Lower lobe of right lung (tissue), 2 donors: ENCODE measurements around the gene TBX2. TPM values are rescaled to one million over a fixed set of nuclear protein-coding genes. Genes with fewer than 3 reads are reported as not detected.
"Not testable (repeated sequence)": the region's sequence is repeated elsewhere in the genome, so short reads cannot be mapped to it uniquely, and the experiment has no call there.

Experiments used
- ATAC-seq, 2 donors: fragments of 200-7000 bp; cut with Tn5 transposase; one replicate each; pipeline ENCODE4 v1.9.1; 2020 to 2022; ENCODE audit warnings: mild to moderate bottlenecking in 2 of 2, moderate library complexity in 2 of 2
- DNase-seq: peaks from one replicate; pipeline ENCODE4 v3.0.0-alpha.2; 2020
- H3K27ac ChIP-seq: fragments of 200-600 bp; one replicate; pipeline ENCODE4 v1.8.0; 2022
- H3K27me3 ChIP-seq: fragments of 200-600 bp; one replicate; pipeline ENCODE4 v1.8.0; 2022; ENCODE audit warnings: low read depth
- H3K36me3 ChIP-seq: fragments of 200-600 bp; one replicate; pipeline ENCODE4 v1.8.0; 2022; ENCODE audit warnings: mild to moderate bottlenecking
- H3K4me1 ChIP-seq: fragments of 200-600 bp; one replicate; pipeline ENCODE4 v1.8.0; 2022
- H3K4me3 ChIP-seq: fragments of 200-600 bp; one replicate; pipeline ENCODE4 v1.8.0; 2022; ENCODE audit warnings: mild to moderate bottlenecking
- H3K9me3 ChIP-seq: fragments of 200-600 bp; one replicate; pipeline ENCODE4 v1.8.0; 2022
- intact Hi-C: fragments of 100-400 bp; cut with DNase I; formaldehyde crosslinking; loops from one replicate; pipeline ENCODE4 v1.11.0; 2022
- total RNA-seq: library from RNA; stranded (reverse); fragmentation: NEBNext Ultra II Directional; extraction: Animal tissue kit (Norgen Biotek cat#: 25700); gene quantifications from one replicate; pipeline ENCODE4 v1.2.1, GENCODE V29; 2021
- TF ChIP-seq, protein P1 (sequence below): fragments of 200-600 bp; IDR thresholded peaks from one replicate; pipeline ENCODE4 v1.8.0; 2022; ENCODE audit warnings: antibody characterized with exemption, mild to moderate bottlenecking
- donor health status: DM: no; HTN: yes; CAD: no; lungs with severe emphysema.

Gene TBX2
- total RNA-seq, 1 donor from 2014 or later = 83.3 TPM

- Histone ChIP-seq H3K27me3 (no peaks in the 10 kb centered on the region), H3K27ac (no peak overlapping the region), H3K4me1 (peaks cover 7% of the 10 kb centered on the region), H3K4me3 (no peak overlapping the region), H3K36me3 (no peaks in the 10 kb centered on the region), H3K9me3 (no peaks in the 10 kb centered on the region)
- intact Hi-C loops = no loop called here
- DNase-seq (no peak), ATAC-seq (no peak)
- TF ChIP-seq, protein P1, sequence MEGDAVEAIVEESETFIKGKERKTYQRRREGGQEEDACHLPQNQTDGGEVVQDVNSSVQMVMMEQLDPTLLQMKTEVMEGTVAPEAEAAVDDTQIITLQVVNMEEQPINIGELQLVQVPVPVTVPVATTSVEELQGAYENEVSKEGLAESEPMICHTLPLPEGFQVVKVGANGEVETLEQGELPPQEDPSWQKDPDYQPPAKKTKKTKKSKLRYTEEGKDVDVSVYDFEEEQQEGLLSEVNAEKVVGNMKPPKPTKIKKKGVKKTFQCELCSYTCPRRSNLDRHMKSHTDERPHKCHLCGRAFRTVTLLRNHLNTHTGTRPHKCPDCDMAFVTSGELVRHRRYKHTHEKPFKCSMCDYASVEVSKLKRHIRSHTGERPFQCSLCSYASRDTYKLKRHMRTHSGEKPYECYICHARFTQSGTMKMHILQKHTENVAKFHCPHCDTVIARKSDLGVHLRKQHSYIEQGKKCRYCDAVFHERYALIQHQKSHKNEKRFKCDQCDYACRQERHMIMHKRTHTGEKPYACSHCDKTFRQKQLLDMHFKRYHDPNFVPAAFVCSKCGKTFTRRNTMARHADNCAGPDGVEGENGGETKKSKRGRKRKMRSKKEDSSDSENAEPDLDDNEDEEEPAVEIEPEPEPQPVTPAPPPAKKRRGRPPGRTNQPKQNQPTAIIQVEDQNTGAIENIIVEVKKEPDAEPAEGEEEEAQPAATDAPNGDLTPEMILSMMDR = no peak
These were observed 46.0 kb upstream of the TBX2 start for GRCh38 chr17:61353615-61354014.

- no peak overlapping the region for H3K27ac ChIP-seq
- no peaks in the 10 kb centered on the region for H3K36me3 ChIP-seq
- ATAC-seq = no peak
- H3K9me3 ChIP-seq = no peaks in the 10 kb centered on the region
- DNase-seq = no peak
- H3K27me3 ChIP-seq = no peaks in the 10 kb centered on the region
- intact Hi-C loops = no loop called here
- TF ChIP-seq, protein P1 = no peak
- no peak overlapping the region for H3K4me3 ChIP-seq
- peaks cover 7% of the 10 kb centered on the region for H3K4me1 ChIP-seq
These were observed 44.5 kb upstream of the TBX2 start for GRCh38 chr17:61354895-61355874.

DNA sequence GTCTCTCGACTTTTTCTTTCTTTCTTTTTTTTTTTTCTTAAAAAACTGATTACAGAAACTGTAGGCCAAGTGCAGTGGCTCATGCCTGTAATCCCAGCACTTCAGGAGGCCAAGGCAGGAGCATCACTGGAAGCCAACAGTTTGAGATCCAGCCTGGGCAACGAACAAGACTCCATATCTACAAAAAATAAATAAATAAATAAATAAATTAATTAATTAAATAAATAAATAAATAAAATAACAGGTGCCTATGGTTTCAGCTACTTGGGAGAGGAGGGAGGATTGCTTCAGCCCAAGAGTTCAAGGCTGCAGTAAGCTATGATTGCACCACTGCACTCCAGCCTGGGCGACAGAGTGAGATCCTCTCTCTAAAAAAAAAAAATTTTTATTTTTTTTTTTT is 42.6 kb upstream of the TBX2 start:
- not testable (repeated sequence) for ATAC-seq, H3K27ac ChIP-seq

GRCh38 chr17:61359513-61359912 is 40.1 kb upstream of the TBX2 start:
- H3K9me3 ChIP-seq, intact Hi-C loops, H3K36me3 ChIP-seq, H3K27me3 ChIP-seq, DNase-seq, H3K27ac ChIP-seq, H3K4me3 ChIP-seq, H3K4me1 ChIP-seq, ATAC-seq: not testable (repeated sequence)

More for the DNA sequence above, 42.6 kb upstream of the TBX2 start:
- H3K4me1 ChIP-seq, H3K27me3 ChIP-seq, H3K36me3 ChIP-seq, H3K9me3 ChIP-seq, DNase-seq, intact Hi-C loops, H3K4me3 ChIP-seq: not testable (repeated sequence)

GRCh38 chr17:61360318-61360943 is 39.2 kb upstream of the TBX2 start:
- Histone ChIP-seq H3K4me1 (no peaks in the 10 kb centered on the region), H3K27ac (no peak overlapping the region), H3K4me3 (no peak overlapping the region), H3K36me3 (no peaks in the 10 kb centered on the region), H3K27me3 (no peaks in the 10 kb centered on the region), H3K9me3 (no peaks in the 10 kb centered on the region)
- intact Hi-C loops = no loop called here
- ATAC-seq (no peak), DNase-seq (no peak)
- TF ChIP-seq, protein P1 = no peak

DNA sequence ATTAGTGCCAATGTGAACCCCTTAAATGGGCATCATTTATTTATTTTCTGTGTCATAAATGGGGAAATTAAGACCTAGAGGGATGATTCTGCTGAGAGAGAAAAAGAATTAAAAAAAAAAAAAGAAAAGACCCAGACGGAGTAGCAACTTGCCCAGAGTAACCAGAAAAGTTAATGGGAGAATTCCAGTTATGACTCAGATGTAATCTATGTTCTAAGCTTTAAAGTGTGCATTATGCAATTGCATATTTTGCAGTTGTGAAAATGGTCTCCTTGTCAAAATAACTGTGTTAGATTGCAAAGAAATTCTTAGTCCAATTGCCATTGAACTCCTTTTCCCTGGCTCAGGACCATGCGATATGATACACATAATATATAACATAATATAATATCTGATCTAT is 38.6 kb upstream of the TBX2 start:
- TF ChIP-seq, protein P1 = no peak
- no peak for DNase-seq
- ATAC-seq = no peak
- Histone ChIP-seq H3K4me1 (no peaks in the 10 kb centered on the region), H3K4me3 (no peak overlapping the region), H3K27me3 (no peaks in the 10 kb centered on the region), H3K9me3 (no peaks in the 10 kb centered on the region), H3K27ac (no peak overlapping the region), H3K36me3 (no peaks in the 10 kb centered on the region)
- intact Hi-C loops = no loop called here
